SK-N-DZ (cell line): Measurements from ENCODE around the gene P4HTM.

ENCODE experiments used
- DNase-seq: peaks from one replicate; pipeline ENCODE4 v3.0.0-alpha.2; 2015; ENCODE audit warnings: low spot score

The P4HTM gene

GRCh38 chr3:48983096-48983495 lies 6.9 kb upstream of the P4HTM start:
- no peak for DNase-seq

GRCh38 chr3:48984663-48985062 lies 5.4 kb upstream of the P4HTM start:
- DNase-seq = no peak

- DNase-seq = no peak
These were observed 4.1 kb upstream of the P4HTM start for GRCh38 chr3:48985831-48986376.

DNA sequence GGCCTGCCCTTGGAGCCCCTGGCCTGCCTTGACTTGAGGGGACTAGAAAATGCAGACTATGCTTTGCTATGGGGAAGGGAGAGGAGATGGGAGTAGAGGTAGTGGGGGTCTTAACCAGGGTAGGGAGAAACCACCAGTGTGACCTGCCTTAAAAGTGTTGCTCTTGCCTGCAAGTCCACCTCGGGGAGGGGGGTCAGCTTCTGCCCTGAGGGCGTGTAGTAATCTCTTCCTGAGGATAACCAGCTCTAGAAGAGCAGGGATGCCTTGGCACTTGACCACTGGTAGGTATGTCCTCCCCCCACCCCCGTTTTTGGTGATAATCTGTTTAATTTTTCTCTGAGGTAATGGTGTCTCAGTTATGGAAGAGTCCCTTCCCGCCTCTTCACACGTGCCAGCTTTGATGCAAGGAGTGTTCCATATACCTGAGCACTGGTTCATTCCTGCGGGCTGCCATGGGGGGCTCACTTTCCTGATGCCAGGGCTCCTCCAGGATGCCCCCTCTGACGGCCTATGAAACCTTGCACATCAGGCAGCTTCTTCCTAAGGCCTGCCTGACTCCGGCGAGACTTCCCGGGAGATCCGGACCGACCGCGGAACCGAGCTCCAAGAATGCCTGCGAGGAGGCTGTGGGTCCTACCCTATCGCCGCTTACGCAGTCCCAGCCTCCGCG lies 780 bp upstream of the P4HTM start:
- peak; percentile 29 for DNase-seq

GRCh38 chr3:48990636-48991469 lies 812 bp downstream of the P4HTM start:
- DNase-seq = peak; percentile 31

GRCh38 chr3:48991851-48992545 lies 2.0 kb downstream of the P4HTM start:
- no peak for DNase-seq

- DNase-seq = no peak
These were observed 3.8 kb downstream of the P4HTM start for GRCh38 chr3:48993834-48994233.

DNA sequence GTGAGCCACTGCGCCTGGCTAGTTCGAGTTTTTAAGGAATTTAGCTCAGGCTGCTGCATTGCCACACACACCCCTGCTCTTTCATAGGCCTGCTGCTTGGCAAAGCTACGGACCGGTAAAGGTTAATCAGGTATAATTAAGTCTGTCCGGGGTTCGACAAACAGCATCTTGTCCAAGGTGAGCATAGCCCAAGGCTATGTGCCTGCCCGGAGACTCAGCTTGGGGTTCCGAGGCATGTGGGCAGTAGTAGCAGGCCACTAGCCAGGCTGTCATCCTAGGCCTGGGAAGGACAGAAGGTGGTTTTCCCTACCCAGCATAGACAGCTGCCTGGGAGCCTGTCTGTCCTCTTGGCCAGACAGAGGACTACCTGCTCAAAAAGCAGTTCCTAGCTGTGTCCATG lies 6.6 kb downstream of the P4HTM start:
- no peak for DNase-seq

DNA sequence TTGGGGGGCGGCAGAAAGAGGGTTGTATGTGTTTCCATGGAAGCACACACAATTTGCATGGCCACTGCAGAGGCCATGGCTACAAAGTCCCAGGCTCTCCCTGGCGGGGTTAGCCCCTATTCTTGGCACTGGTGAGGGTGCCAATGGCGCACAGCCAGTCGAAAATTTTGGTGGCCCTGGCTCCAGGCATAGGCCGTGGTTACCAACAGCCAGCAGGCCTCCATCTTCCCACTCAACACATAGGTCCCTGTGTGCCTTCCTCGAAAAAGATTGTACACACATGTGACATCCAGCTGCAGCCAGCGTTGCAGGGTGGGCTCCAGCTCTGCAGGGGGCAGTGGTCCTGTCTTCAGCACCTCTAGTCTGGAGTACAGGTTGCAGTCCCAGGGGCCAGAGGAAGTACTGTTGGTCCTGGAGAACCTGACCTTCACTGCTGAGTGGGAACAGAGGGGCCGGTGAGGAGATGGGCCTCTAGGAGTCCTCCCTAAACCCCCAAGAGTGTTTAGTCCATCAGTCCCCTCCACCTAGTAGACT lies 7.1 kb downstream of the P4HTM start:
- DNase-seq = peak; percentile 51

DNA sequence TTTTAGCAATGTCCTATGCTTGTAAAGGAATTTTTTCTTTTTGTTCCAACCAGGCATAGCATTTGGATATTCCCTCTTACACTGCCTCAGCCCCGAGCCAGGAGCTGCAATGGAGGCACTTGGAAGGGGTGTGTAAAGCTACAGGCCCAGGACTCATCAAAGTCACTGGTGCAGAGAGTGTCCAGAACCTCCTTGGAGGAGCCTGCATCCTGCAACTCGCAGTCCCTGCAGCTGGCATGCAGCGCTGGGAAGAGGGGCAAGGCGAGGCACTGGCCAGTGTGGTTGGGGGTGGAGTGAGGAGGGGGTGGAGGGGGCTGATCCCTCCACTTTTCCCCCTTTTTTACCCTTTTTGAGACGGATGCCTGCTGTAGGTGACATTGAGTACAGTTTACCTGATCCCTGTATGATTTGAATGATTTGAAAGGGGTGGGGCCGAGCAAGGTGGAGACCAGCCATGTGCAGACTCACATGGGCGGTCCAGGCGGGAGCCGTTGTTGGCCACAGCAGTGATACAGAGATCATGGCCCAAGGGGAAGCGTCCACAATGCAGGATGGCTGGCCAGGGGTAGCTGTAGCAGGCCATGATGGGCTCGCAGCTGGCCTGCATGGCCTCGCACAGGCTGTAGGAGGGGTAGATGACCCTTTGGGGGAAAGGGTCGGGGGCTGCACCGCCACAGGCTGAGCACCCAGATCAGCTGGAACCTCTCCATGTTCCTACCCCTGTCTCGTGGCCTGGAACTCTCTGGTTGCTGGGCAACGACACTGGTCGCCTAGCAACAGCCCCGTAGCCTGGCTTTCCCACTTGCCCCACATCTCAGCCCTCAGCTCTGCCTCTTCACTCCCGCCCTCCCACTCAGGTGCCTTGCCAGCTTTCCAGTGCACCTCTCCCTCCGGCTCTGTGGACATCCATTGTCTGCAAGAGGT lies 7.9 kb downstream of the P4HTM start:
- DNase-seq = peak; percentile 89

DNA sequence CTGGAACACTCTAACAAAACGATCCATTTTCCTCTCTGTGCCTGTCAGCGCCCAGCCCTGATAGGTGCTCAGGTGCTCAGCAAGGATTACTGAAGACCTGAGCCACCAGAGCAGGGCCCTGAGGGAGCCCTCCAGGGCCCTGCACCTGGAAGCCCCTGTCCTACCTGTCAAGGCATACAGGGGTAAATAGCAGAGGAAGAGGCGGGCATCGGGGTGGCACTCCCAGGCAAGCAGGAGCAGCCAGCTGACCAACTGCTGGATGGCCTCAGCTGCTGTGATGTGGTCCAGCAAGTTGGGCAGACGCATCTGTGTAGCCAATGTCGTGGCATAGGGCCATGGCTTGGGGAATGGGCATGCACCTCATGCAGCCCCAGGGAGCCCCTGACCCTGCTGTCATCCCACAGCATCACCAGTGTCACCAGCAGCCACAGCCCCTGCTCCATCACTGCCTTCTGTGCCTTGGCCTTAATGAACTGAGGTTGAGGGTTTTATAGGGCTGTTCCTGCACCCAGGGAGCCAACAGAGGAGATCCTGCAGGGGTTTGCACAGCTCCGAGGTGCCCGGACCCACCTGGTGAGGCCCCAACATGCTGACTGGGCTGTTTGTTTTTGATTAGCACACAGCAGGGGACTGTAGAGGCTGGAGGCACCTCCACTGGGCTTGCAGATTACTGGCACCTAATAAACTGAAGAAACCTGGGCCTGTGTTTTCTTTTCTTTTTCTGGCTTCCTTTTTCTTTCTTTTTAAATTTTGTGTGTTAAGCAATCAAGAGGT lies 9.2 kb downstream of the P4HTM start:
- no peak for DNase-seq

DNA sequence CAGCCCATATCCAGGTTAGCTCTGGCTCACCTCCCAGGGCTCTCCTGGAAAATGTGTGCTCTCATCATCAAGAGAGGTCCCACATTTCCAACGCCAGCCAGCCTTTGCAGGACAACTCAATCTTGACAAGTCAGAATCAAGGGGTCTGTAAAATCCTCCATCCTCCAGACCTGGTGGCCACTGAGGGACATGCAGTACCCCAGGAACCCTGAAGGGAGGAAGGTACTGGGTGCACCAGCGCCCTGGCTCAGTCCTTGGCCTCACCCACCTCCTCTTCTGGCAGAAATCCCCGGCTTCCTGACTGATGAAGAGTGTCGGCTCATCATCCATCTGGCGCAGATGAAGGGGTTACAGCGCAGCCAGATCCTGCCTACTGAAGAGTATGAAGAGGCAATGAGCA lies 11.1 kb downstream of the P4HTM start:
- no peak for DNase-seq

GRCh38 chr3:49004352-49005302 lies 14.6 kb downstream of the P4HTM start:
- no peak for DNase-seq

GRCh38 chr3:49005303-49005680 lies 15.3 kb downstream of the P4HTM start:
- no peak for DNase-seq

- DNase-seq = no peak
These were observed 16.0 kb downstream of the P4HTM start for GRCh38 chr3:49005998-49006397.

DNA sequence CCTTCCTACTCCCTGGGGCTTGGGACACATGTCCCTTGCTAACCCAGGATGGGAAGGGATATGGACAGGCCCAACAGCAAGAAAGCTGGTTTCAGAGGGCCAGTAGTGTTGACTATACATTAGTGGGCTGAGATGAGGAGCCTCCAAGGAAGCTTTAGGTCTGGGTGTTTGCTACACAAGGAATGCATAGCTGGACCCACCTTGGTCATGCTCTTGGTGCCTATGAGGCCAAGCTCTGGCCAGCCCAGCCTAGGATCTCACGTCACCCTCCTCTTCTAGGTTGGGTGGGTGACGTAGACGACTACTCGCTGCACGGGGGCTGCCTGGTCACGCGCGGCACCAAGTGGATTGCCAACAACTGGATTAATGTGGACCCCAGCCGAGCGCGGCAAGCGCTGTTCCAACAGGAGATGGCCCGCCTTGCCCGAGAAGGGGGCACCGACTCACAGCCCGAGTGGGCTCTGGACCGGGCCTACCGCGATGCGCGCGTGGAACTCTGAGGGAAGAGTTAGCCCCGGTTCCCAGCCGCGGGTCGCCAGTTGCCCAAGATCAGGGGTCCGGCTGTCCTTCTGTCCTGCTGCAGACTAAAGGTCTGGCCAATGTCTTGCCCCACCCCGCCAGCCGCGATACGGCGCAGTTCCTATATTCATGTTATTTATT lies 16.5 kb downstream of the P4HTM start:
- DNase-seq = no peak

DNA sequence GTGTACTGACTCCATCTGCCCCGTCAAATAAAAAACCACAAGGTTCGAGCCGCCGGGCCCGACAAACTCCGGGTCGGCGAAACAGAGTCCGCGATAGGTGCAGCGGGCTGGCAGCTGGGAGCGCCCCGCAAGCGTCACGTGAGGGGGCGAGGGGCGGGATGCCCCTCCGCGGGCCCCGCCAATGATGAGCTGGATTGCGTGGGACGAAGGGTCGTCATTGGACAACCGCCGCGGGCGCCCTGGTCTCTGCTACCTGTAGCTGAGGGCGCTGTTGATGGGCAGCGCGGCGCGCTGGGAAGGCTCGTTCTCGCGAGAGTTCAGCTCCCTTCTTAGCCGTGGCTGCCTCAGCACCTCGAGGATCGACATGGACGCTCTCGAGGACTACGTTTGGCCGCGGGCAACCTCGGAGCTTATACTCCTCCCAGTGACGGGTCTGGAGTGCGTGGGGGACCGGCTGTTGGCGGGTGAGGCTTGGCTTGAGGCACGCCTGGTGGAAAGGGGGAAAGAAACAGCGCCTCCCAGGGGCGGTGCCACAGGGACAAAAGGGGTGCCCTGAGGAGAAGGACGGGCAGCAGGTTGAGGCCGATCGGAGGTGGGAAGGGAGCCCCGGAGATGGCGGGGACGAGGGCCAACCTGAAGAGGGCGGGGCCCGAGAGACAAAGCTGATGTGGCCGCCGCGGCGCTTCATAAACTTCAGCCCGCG lies 17.2 kb downstream of the P4HTM start, which contains the start of gene WDR6:
WDR6 (plus strand) TSS at position 324 of the 703 bp plus-strand sequence; CDS start at position 365, 41 bp downstream.
- DNase-seq = peak; percentile 96
